K562 (cell line): Measurements from ENCODE around the gene SLC6A20.

Experiments
- BRCA1 ChIP-seq, 2 experiments: fragments of 450-650 bp in 1 of 2; sonication (generic) in 1 of 2; formaldehyde crosslinking in 1 of 2; IDR thresholded peaks; 2 replicates each; pipeline versions ENCODE4 v1.5.0 to v1.6.1; 2017 to 2020; ENCODE audit warnings: mild to moderate bottlenecking in 1 of 2, missing genetic modification reagents in 1 of 2
- CBFA2T2 ChIP-seq: fragments of 450-650 bp; conservative IDR thresholded peaks from 2 replicates; pipeline ENCODE4 v1.6.1; 2017; ENCODE audit warnings: mild to moderate bottlenecking
- CHD4 ChIP-seq: fragments of 200-600 bp; sonication (generic); IDR thresholded peaks from 3 replicates; pipeline ENCODE4 v1.6.1; 2012; ENCODE audit warnings: low read depth, mild to moderate bottlenecking, mixed read lengths, low read length, inconsistent platforms; ENCODE audit not compliant: insufficient read depth, insufficient replicate concordance, poor library complexity, severe bottlenecking
- IRF2 ChIP-seq: sonication (generic); formaldehyde crosslinking; IDR thresholded peaks from 2 replicates; pipeline ENCODE4 v1.8.1; 2022; ENCODE audit warnings: mild to moderate bottlenecking, missing genetic modification reagents
- NFIC ChIP-seq: fragments of 450-650 bp; IDR thresholded peaks from 2 replicates; pipeline ENCODE4 v1.6.1; 2017; ENCODE audit warnings: mild to moderate bottlenecking, inconsistent platforms
- RBM17 ChIP-seq: fragments of 200-400 bp; formaldehyde crosslinking; IDR thresholded peaks from 2 replicates; pipeline ENCODE4 v1.6.1; 2017; ENCODE audit warnings: low read depth, mild to moderate bottlenecking, low read length, borderline replicate concordance
- TF ChIP-seq, protein P1 (sequence below), 2 experiments: IDR thresholded peaks in 1 of 2; conservative IDR thresholded peaks in 1 of 2; 2 replicates each; pipeline ENCODE4 v1.6.1; 2016; ENCODE audit warnings: low read depth in 2 of 2, mild to moderate bottlenecking in 1 of 2, missing compliant biosample characterization in 1 of 2, missing genetic modification characterization in 1 of 2, moderate library complexity in 1 of 2

- TF ChIP-seq, protein P1, sequence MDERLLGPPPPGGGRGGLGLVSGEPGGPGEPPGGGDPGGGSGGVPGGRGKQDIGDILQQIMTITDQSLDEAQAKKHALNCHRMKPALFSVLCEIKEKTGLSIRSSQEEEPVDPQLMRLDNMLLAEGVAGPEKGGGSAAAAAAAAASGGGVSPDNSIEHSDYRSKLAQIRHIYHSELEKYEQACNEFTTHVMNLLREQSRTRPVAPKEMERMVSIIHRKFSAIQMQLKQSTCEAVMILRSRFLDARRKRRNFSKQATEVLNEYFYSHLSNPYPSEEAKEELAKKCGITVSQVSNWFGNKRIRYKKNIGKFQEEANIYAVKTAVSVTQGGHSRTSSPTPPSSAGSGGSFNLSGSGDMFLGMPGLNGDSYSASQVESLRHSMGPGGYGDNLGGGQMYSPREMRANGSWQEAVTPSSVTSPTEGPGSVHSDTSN (CRISPR knock-in tag; IDR thresholded peaks at IDR 0.05; ENCODE audit: low read depth): no peak
- TF ChIP-seq, protein P1 (tag; conservative IDR thresholded peaks at IDR 0.05; ENCODE audit: low read depth): no peak
- TF ChIP-seq CHD4 (no peak), IRF2 (CRISPR knock-in tag) (no peak), CBFA2T2 (no peak), RBM17 (no peak), NFIC (no peak), BRCA1 (IDR thresholded peaks at IDR 0.05) (no peak), BRCA1 (CRISPR knock-in tag; IDR thresholded peaks at IDR 0.05) (no peak)
These were observed 41.9 kb downstream of the SLC6A20 start for GRCh38 chr3:45754461-45754860.
